ENCODE results near the gene ENTPD2.

GRCh38 chr9:137013571-137013940, 40.3 kb downstream of the ENTPD2 start:
- TF ChIP-seq, protein P1, sequence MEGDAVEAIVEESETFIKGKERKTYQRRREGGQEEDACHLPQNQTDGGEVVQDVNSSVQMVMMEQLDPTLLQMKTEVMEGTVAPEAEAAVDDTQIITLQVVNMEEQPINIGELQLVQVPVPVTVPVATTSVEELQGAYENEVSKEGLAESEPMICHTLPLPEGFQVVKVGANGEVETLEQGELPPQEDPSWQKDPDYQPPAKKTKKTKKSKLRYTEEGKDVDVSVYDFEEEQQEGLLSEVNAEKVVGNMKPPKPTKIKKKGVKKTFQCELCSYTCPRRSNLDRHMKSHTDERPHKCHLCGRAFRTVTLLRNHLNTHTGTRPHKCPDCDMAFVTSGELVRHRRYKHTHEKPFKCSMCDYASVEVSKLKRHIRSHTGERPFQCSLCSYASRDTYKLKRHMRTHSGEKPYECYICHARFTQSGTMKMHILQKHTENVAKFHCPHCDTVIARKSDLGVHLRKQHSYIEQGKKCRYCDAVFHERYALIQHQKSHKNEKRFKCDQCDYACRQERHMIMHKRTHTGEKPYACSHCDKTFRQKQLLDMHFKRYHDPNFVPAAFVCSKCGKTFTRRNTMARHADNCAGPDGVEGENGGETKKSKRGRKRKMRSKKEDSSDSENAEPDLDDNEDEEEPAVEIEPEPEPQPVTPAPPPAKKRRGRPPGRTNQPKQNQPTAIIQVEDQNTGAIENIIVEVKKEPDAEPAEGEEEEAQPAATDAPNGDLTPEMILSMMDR (conservative IDR thresholded peaks at IDR 0.05) = no peak
- TF ChIP-seq EZH2 (IDR thresholded peaks at IDR 0.05; ENCODE audit: low read depth) = no peak

All from PC-9 (cell line).